T47D (cell line): ENCODE measurements around the gene PRDX6.
A peak's percentile ranks its signal among the peaks of the same experiment; 100 is the strongest.

Experiments
- DNase-seq, 2 experiments: peaks; one replicate each; pipeline versions ENCODE4 v3.0.0 to v3.0.0-alpha.2; 2011 to 2012; ENCODE audit warnings: low read depth in 1 of 2, low spot score in 1 of 2
- JUND ChIP-seq: IDR thresholded peaks from 2 replicates; pipeline ENCODE4 v1.6.1; 2012; ENCODE audit warnings: low read depth
- in situ Hi-C: cut with HindIII; loops from 2 replicates; pipeline ENCODE4 v1.10.0; 2016; ENCODE audit warnings: low sequenced_read_pairs, low pct_unique_long_range_greater_than_20kb

PRDX6 gene

GRCh38 chr1:173477286-173478093, at the start of gene PRDX6:
TSS of gene PRDX6 (plus strand) at chr1:173477335. CDS start at chr1:173477398, 63 bp downstream.
- TF ChIP-seq JUND: no peak
- in situ Hi-C loops: no loop called here
- DNase-seq: peak; percentile 48 to 85

- no peak for TF ChIP-seq JUND
- DNase-seq: peak in 1 of 2 experiments; percentile 51
- in situ Hi-C loops: no loop called here
These were observed 47.4 kb upstream of the PRDX6 start for GRCh38 chr1:173429471-173430402.

- no peak for TF ChIP-seq JUND
- in situ Hi-C loops: no loop called here
- no peak for DNase-seq
These were observed 46.3 kb upstream of the PRDX6 start for GRCh38 chr1:173430677-173431303.

GRCh38 chr1:173431304-173432045, 45.7 kb upstream of the PRDX6 start:
- DNase-seq: peak; percentile 56 to 94
- TF ChIP-seq JUND: no peak
- in situ Hi-C loops: no loop called here

- in situ Hi-C loops: no loop called here
- no peak for TF ChIP-seq JUND
- DNase-seq: no peak
These were observed 44.8 kb upstream of the PRDX6 start for GRCh38 chr1:173432331-173432730.

- no peak for DNase-seq
- TF ChIP-seq JUND: no peak
- in situ Hi-C loops: no loop called here
These were observed 43.3 kb upstream of the PRDX6 start for GRCh38 chr1:173433751-173434326.

GRCh38 chr1:173436841-173437428, 40.2 kb upstream of the PRDX6 start:
- no peak for TF ChIP-seq JUND
- no peak for DNase-seq
- in situ Hi-C loops: no loop called here

GRCh38 chr1:173438675-173439074, 38.5 kb upstream of the PRDX6 start:
- TF ChIP-seq JUND: no peak
- in situ Hi-C loops: no loop called here
- no peak for DNase-seq

GRCh38 chr1:173440430-173440829, 36.7 kb upstream of the PRDX6 start:
- DNase-seq: no peak
- in situ Hi-C loops: no loop called here
- no peak for TF ChIP-seq JUND

GRCh38 chr1:173444757-173445156, 32.4 kb upstream of the PRDX6 start:
- in situ Hi-C loops: no loop called here
- no peak for TF ChIP-seq JUND
- DNase-seq: peak in 1 of 2 experiments; percentile 78

GRCh38 chr1:173445164-173445563, 32.0 kb upstream of the PRDX6 start:
- TF ChIP-seq JUND: no peak
- no peak for DNase-seq
- in situ Hi-C loops: no loop called here

- in situ Hi-C loops: no loop called here
These were observed 31.5 kb upstream of the PRDX6 start for GRCh38 chr1:173445656-173446055.

More at GRCh38 chr1:173445656-173446055, 31.5 kb upstream of the PRDX6 start:
- no peak for DNase-seq
- no peak for TF ChIP-seq JUND
